Endothelial cell of umbilical vein (primary cell): ENCODE measurements around the gene SLC44A4. TPM values are rescaled to one million over a fixed set of nuclear protein-coding genes. Genes with fewer than 3 reads are reported as not detected.

Experiments used
- BruUV-seq: library from RNA; stranded (reverse); fragments of 400-500 nt; replicated peaks from 2 replicates; lab custom pipeline; 2021; lab: Mats Ljungman, UMichigan
- CTCF ChIA-PET: fragments of 300-600, 350-600 bp; sonication (Branson Sonifier 250); formaldehyde crosslinking; loops from one replicate; lab custom pipeline; 2021; ENCODE audit warnings: antibody characterized with exemption, inconsistent platforms; lab: Charles Lee
- POLR2A ChIA-PET: fragments of 300-600, 350-600 bp; sonication (Branson Sonifier 250); formaldehyde crosslinking; loops from one replicate; lab custom pipeline; 2021; ENCODE audit warnings: antibody characterized with exemption, inconsistent platforms; lab: Charles Lee
- DNase-seq: peaks from one replicate; pipeline ENCODE4 v3.0.0-alpha.2; 2011; ENCODE audit warnings: low read depth, low spot score
- FAIRE-seq: peaks from 2 replicates; lab custom pipeline; 2011; peaks lifted over from hg19 to GRCh38; lab: Jason Lieb, UNC
- H2AFZ ChIP-seq: 2 replicates; pipeline ENCODE4 v1.6.0; 2012; ENCODE audit warnings: low read depth, low read length, control low read depth, inconsistent platforms
- H3K27ac ChIP-seq: 2 replicates; pipeline ENCODE4 v1.5.1; 2011; ENCODE audit warnings: low read depth, mild to moderate bottlenecking, control low read depth, low read length, moderate library complexity; ENCODE audit not compliant: insufficient read depth
- H3K27me3 ChIP-seq, 2 experiments: 2 replicates each; pipeline versions ENCODE4 v1.6.0 to v1.6.1; 2011; ENCODE audit warnings: low read length in 2 of 2, mixed read lengths in 1 of 2; ENCODE audit not compliant: control insufficient read depth in 2 of 2, insufficient read depth in 2 of 2
- H3K36me3 ChIP-seq, 2 experiments: 2 replicates in 1 of 2; 3 replicates in 1 of 2; pipeline ENCODE4 v1.5.1; 2011; ENCODE audit warnings: low read length in 2 of 2, mild to moderate bottlenecking in 1 of 2, moderate library complexity in 1 of 2; ENCODE audit not compliant: control insufficient read depth in 2 of 2, insufficient read depth in 2 of 2; ENCODE audit errors: extremely low read depth in 1 of 2
- H3K4me1 ChIP-seq: 3 replicates; pipeline ENCODE4 v1.5.1; 2011; ENCODE audit warnings: mild to moderate bottlenecking, low read length; ENCODE audit not compliant: control insufficient read depth, insufficient read depth; ENCODE audit errors: extremely low read depth
- H3K4me2 ChIP-seq: 2 replicates; pipeline ENCODE4 v1.6.1; 2011; ENCODE audit warnings: low read length, control low read depth, mixed read lengths; ENCODE audit not compliant: insufficient read depth
- H3K4me3 ChIP-seq, 3 experiments: fragments of 200-600 bp in 1 of 3; sonication (generic), shearing (Covaris generic) in 1 of 3; replicated peaks in 1 of 3; 2 replicates each; pipeline ENCODE4 v1.5.1; 2011 to 2016; ENCODE audit warnings: control low read depth in 3 of 3, low read length in 3 of 3, mild to moderate bottlenecking in 2 of 3, inconsistent platforms in 1 of 3, low read depth in 1 of 3, moderate library complexity in 1 of 3; ENCODE audit not compliant: insufficient read depth in 1 of 3
- H3K79me2 ChIP-seq: 2 replicates; pipeline ENCODE4 v1.6.0; 2012; ENCODE audit warnings: low read length, inconsistent platforms; ENCODE audit not compliant: control insufficient read depth, insufficient read depth
- H3K9ac ChIP-seq: replicated peaks from 2 replicates; pipeline ENCODE3; 2011; ENCODE audit warnings: low read length, control low read depth; ENCODE audit not compliant: insufficient read depth; ENCODE audit errors: extremely low read depth
- H3K9me1 ChIP-seq: replicated peaks from 3 replicates; pipeline ENCODE4 v1.6.0; 2011; ENCODE audit warnings: mild to moderate bottlenecking, low read length; ENCODE audit not compliant: control insufficient read depth, insufficient read depth; ENCODE audit errors: extremely low read depth
- H3K9me3 ChIP-seq: replicated peaks from 2 replicates; pipeline ENCODE4 v1.5.1; 2012; ENCODE audit warnings: low read length, inconsistent platforms; ENCODE audit not compliant: control insufficient read depth, insufficient read depth
- H4K20me1 ChIP-seq: replicated peaks from 2 replicates; pipeline ENCODE3; 2011; ENCODE audit warnings: mild to moderate bottlenecking, low read length; ENCODE audit not compliant: control insufficient read depth, insufficient read depth; ENCODE audit errors: extremely low read depth
- CTCF ChIP-seq, 2 donors: IDR thresholded peaks; 1 replicate in 1 of 2; 2 replicates in 1 of 2; pipeline ENCODE4 v1.5.1; 2011; ENCODE audit warnings: low read length in 2 of 2, mild to moderate bottlenecking in 2 of 2, moderate library complexity in 2 of 2, control low read depth in 1 of 2, inconsistent platforms in 1 of 2, low read depth in 1 of 2; ENCODE audit not compliant: insufficient read depth in 1 of 2; ENCODE audit errors: extremely low read depth in 1 of 2
- EZH2 ChIP-seq: IDR thresholded peaks from 2 replicates; pipeline ENCODE4 v1.6.1; 2012; ENCODE audit warnings: borderline replicate concordance, low read depth, mild to moderate bottlenecking, moderate library complexity, low read length, inconsistent platforms; ENCODE audit not compliant: severe bottlenecking
- FOS ChIP-seq: IDR thresholded peaks from 2 replicates; pipeline ENCODE4 v1.6.1; 2011; ENCODE audit warnings: mild to moderate bottlenecking, low read length, moderate library complexity, borderline replicate concordance; ENCODE audit not compliant: insufficient read depth
- MAX ChIP-seq: IDR thresholded peaks from 2 replicates; pipeline ENCODE4 v1.6.1; 2011; ENCODE audit not compliant: insufficient read depth, insufficient read length
- MYC ChIP-seq: IDR thresholded peaks from one replicate; pipeline ENCODE4 v1.6.1; 2011; ENCODE audit warnings: mild to moderate bottlenecking, low read depth, low read length
- dilution Hi-C: fragments of 300-500 bp; cut with MboI; formaldehyde crosslinking; loops from one replicate; pipeline ENCODE4 v1.15.0; 2019; ENCODE audit warnings: low sequenced_read_pairs; ENCODE audit not compliant: extremely low pct_ligation_motif_present
- intact Hi-C: fragments of 100-400 bp; cut with micrococcal nuclease; formaldehyde crosslinking; loops from one replicate; pipeline ENCODE4 v1.10.0; 2022
- polyA plus RNA-seq, 4 experiments: library from polyadenylated mRNA; depleted of rRNA in 3 of 4; stranded (reverse) in 3 of 4; unstranded in 1 of 4; fragments of >200 nt; gene quantifications; 2 replicates each; pipeline versions ENCODE4 v1.2.1 to v1.2.3, GENCODE V29; 2011 to 2012; ENCODE audit warnings: missing spikeins in 1 of 4
- total RNA-seq: library from RNA; stranded (reverse); gene quantifications from 2 replicates; pipeline ENCODE4 v1.2.3, GENCODE V29; 2021

SLC44A4 gene
- total and polyA plus RNA-seq, 2 donors (not counting 3 experiments of a cell fraction or from before 2014, with no cell fraction given), result 0.84 to 1.1 TPM

- Histone ChIP-seq H3K27me3 (no peaks in the 10 kb centered on the region), H3K27ac (no peak overlapping the region), H3K9me3 (no peaks in the 10 kb centered on the region), H2AFZ (no peak overlapping the region), H3K79me2 (no peaks in the 10 kb centered on the region), H3K4me3 (no peak overlapping the region), H3K4me2 (no peak overlapping the region), H3K9ac (no peak overlapping the region), H4K20me1 (no peaks in the 10 kb centered on the region), H3K4me1 (no peaks in the 10 kb centered on the region), H3K9me1 (no peaks in the 10 kb centered on the region), H3K36me3 (no peaks in the 10 kb centered on the region)
- TF ChIP-seq CTCF (IDR thresholded peaks at IDR 0.05; ENCODE audit: extremely low read depth in 1 of 2, insufficient read depth in 1 of 2, low read depth in 1 of 2, low read length in 2 of 2), result no peak
- TF ChIP-seq EZH2, result no peak
- no peak for TF ChIP-seq MAX
- no peak for TF ChIP-seq FOS
- no peak for TF ChIP-seq MYC
- CTCF ChIA-PET, result no interaction called here
- FAIRE-seq (no peak), DNase-seq (no peak)
- POLR2A ChIA-PET, result no interaction called here
- no TSS peak for BruUV-seq
- dilution Hi-C loops, result no loop called here
- intact Hi-C loops, result no loop called here
These were observed 27.3 kb downstream of the SLC44A4 start for GRCh38 chr6:31851485-31851832.
